HCT116 (cell line): ENCODE data around the gene PXT1. TPM values are rescaled to one million over a fixed set of nuclear protein-coding genes. Genes with fewer than 3 reads are reported as not detected.
"Not testable (repeated sequence)": the region's sequence is repeated elsewhere in the genome, so short reads cannot be mapped to it uniquely, and the experiment has no call there.

Experiments
- ATAC-seq: fragments of 200-7000 bp; cut with Tn5 transposase; 2 replicates; pipeline ENCODE4 v1.9.1; 2020; ENCODE audit warnings: mild to moderate bottlenecking, moderate library complexity
- BruUV-seq: library from RNA; stranded (reverse); fragments of 400-500 nt; replicated peaks from 2 replicates; lab custom pipeline; 2021; lab: Mats Ljungman, UMichigan
- CTCF ChIA-PET: fragments of 300-600 bp; sonication (Branson Sonifier 250); formaldehyde crosslinking; loops from one replicate; lab custom pipeline; 2021; ENCODE audit warnings: antibody characterized with exemption; lab: Charles Lee
- POLR2A ChIA-PET: fragments of 300-600, 350-600 bp; sonication (Branson Sonifier 250); formaldehyde crosslinking; loops from one replicate; lab custom pipeline; 2021; ENCODE audit warnings: antibody characterized with exemption; lab: Charles Lee
- RAD21 ChIA-PET, 2 experiments: fragments of 300-600 bp; sonication (Branson Sonifier 250); formaldehyde crosslinking; loops; one replicate each; lab custom pipeline; 2023; ENCODE audit warnings: low total read pairs in 2 of 2; ENCODE audit not compliant: uncharacterized antibody in 2 of 2, unreplicated experiment in 2 of 2, low non-redundant PET in 1 of 2; lab: Charles Lee
- DNase-seq: peaks from one replicate; pipeline ENCODE4 v3.0.0-alpha.2; 2010; ENCODE audit warnings: low read depth, low spot score
- H2AFZ ChIP-seq: fragments of 200-600 bp; shearing (Covaris generic), sonication (generic); 2 replicates; pipeline ENCODE4 v1.6.1; 2017; ENCODE audit warnings: low read depth, mixed run types, mixed read lengths, antibody characterized with exemption, low read length; ENCODE audit not compliant: poor library complexity, severe bottlenecking
- H3K27ac ChIP-seq: 2 replicates; pipeline ENCODE4 v1.5.1; 2012; ENCODE audit warnings: low read depth, low read length
- H3K27me3 ChIP-seq: fragments of 200-600 bp; sonication (generic); 2 replicates; pipeline ENCODE4 v1.6.1; 2016; ENCODE audit warnings: mixed run types, low read length, mixed read lengths; ENCODE audit not compliant: insufficient read depth
- H3K36me3 ChIP-seq, 2 experiments: fragments of 200-500 bp in 1 of 2; fragments of 200-600 bp in 1 of 2; sonication (Bioruptor generic) in 1 of 2; sonication (generic) in 1 of 2; 2 replicates each; pipeline versions ENCODE4 v1.5.1 to v1.6.1; 2014 to 2016; ENCODE audit warnings: low read length in 2 of 2, inconsistent platforms in 1 of 2, mixed read lengths in 1 of 2, mixed run types in 1 of 2; ENCODE audit not compliant: insufficient read depth in 2 of 2, control insufficient read depth in 1 of 2
- H3K4me1 ChIP-seq, 2 experiments: fragments of 200-600 bp in 1 of 2; sonication (generic) in 1 of 2; 2 replicates each; pipeline versions ENCODE4 v1.5.1 to v1.6.1; 2012 to 2017; ENCODE audit warnings: low read length in 2 of 2, inconsistent platforms in 1 of 2, mild to moderate bottlenecking in 1 of 2, mixed read lengths in 1 of 2, mixed run types in 1 of 2, moderate library complexity in 1 of 2; ENCODE audit not compliant: insufficient read depth in 2 of 2, control insufficient read depth in 1 of 2
- H3K4me2 ChIP-seq: fragments of 200-600 bp; sonication (generic); 2 replicates; pipeline ENCODE4 v1.6.1; 2017; ENCODE audit warnings: mixed run types, low read length, mixed read lengths
- H3K4me3 ChIP-seq, 2 experiments: fragments of 200-600 bp in 1 of 2; sonication (generic) in 1 of 2; replicated peaks in 1 of 2; 2 replicates each; pipeline ENCODE4 v1.5.1; 2011 to 2016; ENCODE audit warnings: low read length in 2 of 2, control low read depth in 1 of 2, low read depth in 1 of 2, mild to moderate bottlenecking in 1 of 2, mixed read lengths in 1 of 2, mixed run types in 1 of 2
- H3K79me2 ChIP-seq: fragments of 200-600 bp; sonication (generic); 2 replicates; pipeline ENCODE4 v1.6.1; 2017; ENCODE audit warnings: mild to moderate bottlenecking, mixed run types, low read length, moderate library complexity, mixed read lengths; ENCODE audit not compliant: insufficient read depth
- H3K9ac ChIP-seq: fragments of 200-600 bp; sonication (generic); 2 replicates; pipeline ENCODE4 v1.6.1; 2016; ENCODE audit warnings: low read length, mixed read lengths
- H3K9me2 ChIP-seq: fragments of 200-600 bp; sonication (generic), shearing (Covaris generic); 2 replicates; pipeline ENCODE4 v1.6.1; 2017; ENCODE audit warnings: mixed run types, mild to moderate bottlenecking, moderate library complexity; ENCODE audit not compliant: insufficient read depth
- H3K9me3 ChIP-seq, 2 experiments: fragments of 200-500 bp in 1 of 2; fragments of 200-600 bp in 1 of 2; sonication (Bioruptor generic) in 1 of 2; sonication (generic) in 1 of 2; 2 replicates each; pipeline ENCODE4 v1.6.1; 2014 to 2017; ENCODE audit warnings: low read length in 2 of 2, mixed read lengths in 2 of 2, inconsistent platforms in 1 of 2, low read depth in 1 of 2, mild to moderate bottlenecking in 1 of 2, mixed run types in 1 of 2, moderate library complexity in 1 of 2; ENCODE audit not compliant: control insufficient read depth in 1 of 2, insufficient read depth in 1 of 2
- H4K20me1 ChIP-seq: fragments of 200-600 bp; sonication (generic), shearing (Covaris generic); 2 replicates; pipeline ENCODE4 v1.6.1; 2017; ENCODE audit warnings: mixed run types, mild to moderate bottlenecking, moderate library complexity; ENCODE audit not compliant: insufficient read depth
- CBX3 ChIP-seq: IDR thresholded peaks from 2 replicates; pipeline ENCODE4 v1.6.1; 2012; ENCODE audit warnings: low read depth
- ELF1 ChIP-seq: IDR thresholded peaks from 2 replicates; pipeline ENCODE4 v1.6.1; 2012; ENCODE audit warnings: low read depth, borderline replicate concordance
- EZH2phosphoT487 ChIP-seq: fragments of 200-600 bp; IDR thresholded peaks from 2 replicates; pipeline ENCODE4 v1.6.1; 2018; ENCODE audit warnings: antibody characterized with exemption, borderline replicate concordance
- FOSL1 ChIP-seq: IDR thresholded peaks from 2 replicates; pipeline ENCODE4 v1.6.1; 2012; ENCODE audit warnings: low read depth
- JUND ChIP-seq: IDR thresholded peaks from 2 replicates; pipeline ENCODE4 v1.6.1; 2012
- POLR2AphosphoS5 ChIP-seq: IDR thresholded peaks from 2 replicates; pipeline ENCODE4 v1.6.1; 2011; ENCODE audit warnings: mild to moderate bottlenecking, low read depth, low read length, moderate library complexity
- SP1 ChIP-seq: IDR thresholded peaks from 2 replicates; pipeline ENCODE4 v1.6.1; 2012; ENCODE audit warnings: low read depth
- SRF ChIP-seq: IDR thresholded peaks from 2 replicates; pipeline ENCODE4 v1.6.1; 2012; ENCODE audit warnings: low read depth
- TCF7L2 ChIP-seq: IDR thresholded peaks from 2 replicates; pipeline ENCODE4 v1.7.0; 2011; ENCODE audit warnings: borderline replicate concordance, inconsistent platforms; ENCODE audit not compliant: insufficient read depth, insufficient read length; ENCODE audit errors: extremely low read depth
- YY1 ChIP-seq: IDR thresholded peaks from 2 replicates; pipeline ENCODE4 v1.6.1; 2011; ENCODE audit warnings: low read length, low read depth, moderate library complexity, mild to moderate bottlenecking; ENCODE audit not compliant: insufficient replicate concordance; ENCODE audit errors: extremely low read depth
- ZFX ChIP-seq: fragments of 450-650 bp; IDR thresholded peaks from 2 replicates; pipeline ENCODE4 v1.6.1; 2017
- intact Hi-C: fragments of 100-400 bp; cut with micrococcal nuclease; formaldehyde crosslinking; loops from 2 replicates; pipeline ENCODE4 v1.10.0; 2022
- total RNA-seq: library from RNA; stranded (reverse); gene quantifications from one replicate; pipeline ENCODE4 v1.2.1, GENCODE V29; 2021; ENCODE audit not compliant: unreplicated experiment
- TF ChIP-seq, protein P1 (sequence below): IDR thresholded peaks from 2 replicates; pipeline ENCODE4 v1.6.1; 2012

Gene PXT1
- total RNA-seq, 1 experiment from 2014 or later = 0.17 TPM

DNA sequence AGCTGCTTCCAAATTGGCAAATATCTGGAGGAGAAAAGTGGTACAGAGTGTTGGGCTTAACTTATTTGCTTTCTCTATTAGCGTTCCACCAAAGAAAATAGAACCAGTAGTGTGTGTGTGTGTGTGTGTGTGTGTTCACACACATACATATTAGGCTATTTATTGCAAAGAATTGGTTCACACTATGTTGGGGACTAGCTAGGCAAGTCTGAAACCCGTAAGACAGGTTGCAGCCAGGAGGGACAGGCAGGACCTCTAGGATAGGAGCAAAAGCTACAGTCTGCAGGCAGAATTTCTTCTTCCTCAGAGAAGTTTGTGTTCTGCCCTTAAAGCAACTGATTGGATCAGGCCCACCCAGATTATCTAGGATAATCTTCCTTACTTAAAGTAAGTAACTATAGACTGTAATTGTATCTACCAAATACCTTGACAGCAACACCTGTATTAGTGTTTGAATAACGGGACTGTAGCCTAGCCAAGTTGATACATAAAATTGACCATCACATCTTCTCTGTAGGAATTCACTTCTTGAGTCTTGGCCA, 12.9 kb upstream of the PXT1 start:
- CTCF ChIA-PET = no interaction called here
- ATAC-seq = no peak

DNA sequence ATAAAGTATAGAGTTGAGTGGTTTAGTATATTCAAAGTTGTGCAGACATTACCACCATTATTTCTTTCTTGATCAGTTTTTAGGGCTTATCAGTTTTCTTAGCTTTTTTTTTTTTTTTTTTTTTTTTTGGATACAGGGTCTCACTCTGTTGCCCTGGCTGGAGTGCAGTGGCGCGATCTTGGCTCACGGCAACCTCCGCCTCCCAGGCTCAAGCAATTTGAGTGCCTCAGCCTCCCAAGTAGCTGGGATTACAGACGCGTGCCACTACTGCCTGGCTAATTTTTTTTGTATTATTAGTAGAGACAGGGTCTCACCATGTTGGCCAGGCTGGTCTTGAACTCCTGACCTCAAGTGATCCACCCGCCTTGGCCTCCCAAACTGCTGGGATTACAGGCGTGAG, 10.2 kb upstream of the PXT1 start:
- CTCF ChIA-PET, H3K9me2 ChIP-seq, H3K9ac ChIP-seq, H2AFZ ChIP-seq, H3K4me1 ChIP-seq, H3K4me2 ChIP-seq, H3K4me3 ChIP-seq, H3K9me3 ChIP-seq, H3K27me3 ChIP-seq, H4K20me1 ChIP-seq, DNase-seq, H3K36me3 ChIP-seq, BruUV-seq, intact Hi-C loops, ATAC-seq, H3K27ac ChIP-seq: not testable (repeated sequence)
- ChIA-PET RAD21 (interaction anchor here in 1 of 2 experiments (0.7 kb wide), 1 partner anchor 245 kb away, joined by 3 read pairs; no protein-coding TSS in a partner anchor), POLR2A (interaction anchor here (0.6 to 1.2 kb wide), 2 partner anchors 11 to 13 kb away, joined by 3 read pairs; no protein-coding TSS in a partner anchor)
- peaks cover 92% of the 10 kb centered on the region for H3K79me2 ChIP-seq

More for the DNA sequence above, 12.9 kb upstream of the PXT1 start:
- H3K4me2 ChIP-seq = no peak overlapping the region
- H3K9ac ChIP-seq = no peak overlapping the region
- TF ChIP-seq ELF1 (no peak), JUND (no peak), FOSL1 (no peak), YY1 (no peak), SP1 (no peak), ZFX (no peak), SRF (no peak), TCF7L2 (no peak), EZH2phosphoT487 (no peak), CBX3 (no peak), POLR2AphosphoS5 (no peak)
- TF ChIP-seq, protein P1, sequence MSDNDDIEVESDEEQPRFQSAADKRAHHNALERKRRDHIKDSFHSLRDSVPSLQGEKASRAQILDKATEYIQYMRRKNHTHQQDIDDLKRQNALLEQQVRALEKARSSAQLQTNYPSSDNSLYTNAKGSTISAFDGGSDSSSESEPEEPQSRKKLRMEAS = no peak
- H2AFZ ChIP-seq = no peak overlapping the region
- no peak overlapping the region for H3K4me3 ChIP-seq
- ChIA-PET POLR2A (no interaction called here), RAD21 (interaction anchor here in 1 of 2 experiments (0.6 kb wide), 1 partner anchor 379 kb away, joined by 3 read pairs; no protein-coding TSS in a partner anchor)
- H3K9me2 ChIP-seq = no peaks in the 10 kb centered on the region
- peaks cover 0 to 4% of the 10 kb centered on the region in 2 experiments; a peak in 1 of 4 replicates for H3K4me1 ChIP-seq
- no peaks in the 10 kb centered on the region for H3K9me3 ChIP-seq
- no peak for DNase-seq
- H3K27me3 ChIP-seq = no peaks in the 10 kb centered on the region
- H3K27ac ChIP-seq = no peak overlapping the region
- H4K20me1 ChIP-seq = no peaks in the 10 kb centered on the region
- no peaks in the 10 kb centered on the region for H3K36me3 ChIP-seq
- intact Hi-C loops = no loop called here
- BruUV-seq = no TSS peak
- H3K79me2 ChIP-seq = peaks cover 90% of the 10 kb centered on the region
